GM23248 (cell line): Measurements from ENCODE around the gene COL8A1.

Experiments
- EZH2 ChIP-seq: fragments of 200-600 bp; sonication (generic); IDR thresholded peaks from 2 replicates; pipeline ENCODE4 v1.6.1; 2018; ENCODE audit warnings: antibody characterized with exemption, mild to moderate bottlenecking; ENCODE audit not compliant: insufficient read depth, poor library complexity, severe bottlenecking
- EZH2phosphoT487 ChIP-seq: fragments of 200-600 bp; sonication (generic); IDR thresholded peaks from 2 replicates; pipeline ENCODE4 v1.6.1; 2018; ENCODE audit warnings: antibody characterized with exemption, moderate library complexity, mild to moderate bottlenecking, low read depth; ENCODE audit not compliant: insufficient read depth

DNA sequence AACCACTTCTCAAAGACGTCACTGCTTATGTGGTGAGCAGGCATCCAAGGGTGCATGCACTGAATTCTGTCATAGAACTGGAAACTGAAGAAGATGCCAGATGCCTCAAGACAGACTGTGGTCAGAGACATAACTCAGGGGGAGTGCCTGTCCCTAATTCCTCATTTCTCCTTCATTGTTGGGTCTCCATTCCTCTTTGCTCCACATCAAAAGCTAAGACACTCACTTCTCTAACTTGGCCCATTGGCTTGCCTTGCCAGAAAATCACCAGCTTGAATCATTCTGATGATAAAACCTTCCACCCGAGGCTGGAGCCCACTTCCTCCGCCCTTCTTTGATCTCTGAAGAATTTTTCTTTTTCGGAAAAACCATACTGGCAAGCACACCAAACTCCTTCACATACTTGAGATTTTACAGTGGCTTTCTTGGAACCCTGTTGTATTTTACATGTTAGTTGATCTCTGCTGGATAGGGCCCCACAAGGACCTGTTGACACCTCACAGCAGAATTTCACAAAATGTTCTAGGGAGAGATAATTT, 69.9 kb downstream of the COL8A1 start:
- no peak for TF ChIP-seq EZH2
- TF ChIP-seq EZH2phosphoT487: no peak
